CD14-positive monocyte (primary cell): ENCODE data around the gene SLC2A1. TPM values are rescaled to one million over a fixed set of nuclear protein-coding genes. Genes with fewer than 3 reads are reported as not detected.

ENCODE experiments used
- DNase-seq, 3 donors: peaks; one replicate each; pipeline ENCODE4 v3.0.0-alpha.2; 2011 to 2022
- H2AFZ ChIP-seq: 2 replicates; pipeline ENCODE4 v1.6.0; 2012; ENCODE audit warnings: mild to moderate bottlenecking, low read depth, low read length, inconsistent platforms; ENCODE audit not compliant: insufficient read depth, poor library complexity, severe bottlenecking
- H3K27ac ChIP-seq, 2 donors: 1 replicate in 1 of 2; 2 replicates in 1 of 2; pipeline ENCODE4 v1.5.1; 2012 to 2013; ENCODE audit warnings: low read length in 2 of 2, control low read depth in 1 of 2, inconsistent platforms in 1 of 2, low read depth in 1 of 2, mild to moderate bottlenecking in 1 of 2
- H3K27me3 ChIP-seq, 2 donors: one replicate each; pipeline versions ENCODE4 v1.6.0 to v1.6.1; 2011 to 2013; ENCODE audit warnings: low read length in 2 of 2; ENCODE audit not compliant: control insufficient read depth in 2 of 2, insufficient read depth in 2 of 2
- H3K36me3 ChIP-seq, 2 donors: replicated peaks in 1 of 2; 1 replicate in 1 of 2; 2 replicates in 1 of 2; pipeline versions ENCODE4 v1.5.1 to v1.6.1; 2012 to 2013; ENCODE audit warnings: low read length in 2 of 2, control low read depth in 1 of 2, inconsistent platforms in 1 of 2, mild to moderate bottlenecking in 1 of 2; ENCODE audit not compliant: insufficient read depth in 2 of 2, control insufficient read depth in 1 of 2
- H3K4me1 ChIP-seq, 2 donors: 1 replicate in 1 of 2; 2 replicates in 1 of 2; pipeline versions ENCODE4 v1.5.1 to v1.6.1; 2012 to 2013; ENCODE audit warnings: low read length in 2 of 2, control low read depth in 1 of 2, inconsistent platforms in 1 of 2, mild to moderate bottlenecking in 1 of 2, moderate library complexity in 1 of 2; ENCODE audit not compliant: insufficient read depth in 2 of 2, control insufficient read depth in 1 of 2
- H3K4me2 ChIP-seq: replicated peaks from 2 replicates; pipeline ENCODE3; 2012; ENCODE audit warnings: low read length, moderate library complexity, mild to moderate bottlenecking; ENCODE audit not compliant: poor library complexity, severe bottlenecking; ENCODE audit errors: extremely low read depth
- H3K4me3 ChIP-seq, 3 experiments: fragments of 200-600 bp in 1 of 3; sonication (generic) in 1 of 3; replicated peaks in 1 of 3; 1 replicate in 2 of 3; 2 replicates in 1 of 3; pipeline ENCODE4 v1.5.1; 2011 to 2013; ENCODE audit warnings: low read length in 3 of 3, mild to moderate bottlenecking in 3 of 3, control low read depth in 2 of 3, low read depth in 2 of 3, inconsistent platforms in 1 of 3, moderate library complexity in 1 of 3
- H3K79me2 ChIP-seq: 2 replicates; pipeline ENCODE4 v1.6.0; 2012; ENCODE audit warnings: mild to moderate bottlenecking, control low read depth, inconsistent platforms, low read length, moderate library complexity; ENCODE audit not compliant: insufficient read depth
- H3K9ac ChIP-seq: 2 replicates; pipeline ENCODE4 v1.6.0; 2017; ENCODE audit warnings: low read length, mild to moderate bottlenecking; ENCODE audit not compliant: insufficient read depth, poor library complexity, severe bottlenecking
- H3K9me3 ChIP-seq, 2 donors: replicated peaks in 1 of 2; 1 replicate in 1 of 2; 2 replicates in 1 of 2; pipeline versions ENCODE4 v1.5.1 to v1.6.1; 2012 to 2013; ENCODE audit warnings: low read length in 2 of 2, control low read depth in 1 of 2; ENCODE audit not compliant: control insufficient read depth in 1 of 2, insufficient read depth in 1 of 2
- H4K20me1 ChIP-seq: 2 replicates; pipeline ENCODE4 v1.6.0; 2012; ENCODE audit warnings: mild to moderate bottlenecking, low read length, control low read depth, moderate library complexity; ENCODE audit not compliant: insufficient read depth
- H3K27ac Mint-ChIP-seq, 7 donors: one replicate each; pipeline ENCODE4 v1.8.0; 2020; ENCODE audit warnings: mild to moderate bottlenecking in 7 of 7, mixed read lengths in 7 of 7, moderate library complexity in 6 of 7, inconsistent platforms in 2 of 7
- H3K27me3 Mint-ChIP-seq, 3 donors: one replicate each; pipeline ENCODE4 v1.8.0; 2021 to 2022; ENCODE audit warnings: low read depth in 3 of 3, mild to moderate bottlenecking in 3 of 3, mixed read lengths in 3 of 3, moderate library complexity in 3 of 3, inconsistent platforms in 1 of 3
- H3K36me3 Mint-ChIP-seq, 2 donors: one replicate each; pipeline ENCODE4 v1.8.0; 2020; ENCODE audit warnings: mixed read lengths in 2 of 2, inconsistent platforms in 1 of 2, mild to moderate bottlenecking in 1 of 2
- H3K4me1 Mint-ChIP-seq: one replicate; pipeline ENCODE4 v1.8.0; 2020; ENCODE audit warnings: mild to moderate bottlenecking, mixed read lengths
- H3K4me3 Mint-ChIP-seq, 2 donors: one replicate each; pipeline ENCODE4 v1.8.0; 2020; ENCODE audit warnings: mild to moderate bottlenecking in 2 of 2, mixed read lengths in 2 of 2, moderate library complexity in 1 of 2
- H3K9me3 Mint-ChIP-seq, 7 donors: one replicate each; pipeline ENCODE4 v1.8.0; 2020 to 2022; ENCODE audit warnings: mixed read lengths in 7 of 7, mild to moderate bottlenecking in 6 of 7, moderate library complexity in 6 of 7, inconsistent platforms in 2 of 7
- CTCF ChIP-seq: fragments of 200-600 bp; IDR thresholded peaks from one replicate; pipeline ENCODE4 v1.8.0; 2022; ENCODE audit warnings: antibody characterized with exemption, mild to moderate bottlenecking
- WGBS: methylation state at CpG from one replicate; pipeline ENCODE4 v1.1.5; 2013; ENCODE audit warnings: missing lambda C conversion rate; ENCODE audit not compliant: insufficient coverage; 5-methylcytosine and 5-hydroxymethylcytosine counted together
- intact Hi-C, 2 donors: fragments of 100-400 bp; cut with micrococcal nuclease; formaldehyde crosslinking; loops; one replicate each; pipeline versions ENCODE4 v1.15.0 to v1.15.1; 2023
- polyA plus RNA-seq, 3 donors: library from polyadenylated mRNA; depleted of rRNA in 1 of 3; unstranded in 2 of 3; stranded (reverse) in 1 of 3; fragments of 300-500 nt in 2 of 3; fragments of >200 nt in 1 of 3; fragmentation: Illumina TruSeq in 2 of 3; gene quantifications; 1 replicate in 2 of 3; 2 replicates in 1 of 3; pipeline ENCODE4 v1.2.3, GENCODE V29; 2012 to 2021

SLC2A1 gene
- polyA plus RNA-seq, 3 donors: 0.56 to 5.0 (median 0.71) TPM

DNA sequence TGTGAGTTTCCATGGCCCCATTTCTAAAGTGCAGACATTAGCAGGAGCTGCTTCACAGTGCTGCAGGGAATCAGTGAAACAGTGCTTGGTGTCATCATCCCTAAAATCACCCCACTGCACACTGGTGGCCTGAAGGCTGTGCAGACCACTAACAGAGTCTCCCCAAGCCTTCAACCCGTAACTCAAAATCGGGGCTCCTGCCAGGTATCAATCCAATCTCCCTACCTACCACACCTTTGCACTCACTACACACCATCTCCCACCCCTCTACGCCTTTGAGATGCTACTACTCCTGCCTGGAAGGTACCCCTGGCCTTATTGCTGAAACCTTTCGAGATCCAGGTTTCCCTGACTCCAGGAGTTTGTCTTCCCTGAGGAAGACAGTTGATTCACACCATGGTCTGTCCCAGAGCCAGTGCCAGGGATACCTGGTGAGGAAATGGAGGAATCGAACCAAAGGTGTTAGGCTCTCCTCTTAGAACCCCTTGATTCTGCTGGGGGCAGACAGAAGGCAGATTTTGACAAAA lies 25.5 kb downstream of the SLC2A1 start:
- Histone ChIP-seq H3K79me2 (no peaks in the 10 kb centered on the region), H4K20me1 (no peaks in the 10 kb centered on the region), H3K4me1 (peaks cover 67 to 77% of the 10 kb centered on the region in 2 donors), H3K4me2 (no peak overlapping the region), H3K4me3 (no peak overlapping the region), H3K9ac (no peak overlapping the region), H2AFZ (peak overlapping the region; percentile 68), H3K9me3 (no peaks in the 10 kb centered on the region), H3K27me3 (no peaks in the 10 kb centered on the region), H3K27ac (peak overlapping the region; percentile 88 to 94), H3K36me3 (peaks cover 0 to 7% of the 10 kb centered on the region in 2 donors)
- Mint-ChIP-seq H3K36me3 (peaks cover 13 to 28% of the 10 kb centered on the region in 2 donors), H3K4me3 (no peak overlapping the region), H3K27ac (peak overlapping the region; percentile 13 to 98 (median 96)), H3K27me3 (peaks cover 2 to 6% (median 5%) of the 10 kb centered on the region in 3 donors), H3K9me3 (no peaks in the 10 kb centered on the region), H3K4me1 (peaks cover 76% of the 10 kb centered on the region)
- WGBS: 100% methylated on average over 5 of the region's 5 CpGs
- TF ChIP-seq CTCF: no peak
- intact Hi-C loops: no loop called here
- DNase-seq: no peak

- peaks cover 18 to 32% of the 10 kb centered on the region in 2 donors for H3K36me3 Mint-ChIP-seq
- intact Hi-C loops: no loop called here
- peak overlapping the region; percentile 66 for H3K9ac ChIP-seq
These were observed 26.2 kb downstream of the SLC2A1 start for GRCh38 chr1:42932442-42932941.

More at GRCh38 chr1:42932442-42932941, 26.2 kb downstream of the SLC2A1 start:
- H2AFZ ChIP-seq: peak overlapping the region; percentile 68
- Mint-ChIP-seq H3K4me3 (peak overlapping the region in 1 of 2 donors; percentile 75), H3K4me1 (peaks cover 69% of the 10 kb centered on the region), H3K27me3 (peaks cover 2 to 6% (median 5%) of the 10 kb centered on the region in 3 donors), H3K27ac (peak overlapping the region; percentile 92 to 98 (median 96)), H3K9me3 (no peaks in the 10 kb centered on the region)
- H3K9me3 ChIP-seq: no peaks in the 10 kb centered on the region
- peaks cover 61 to 70% of the 10 kb centered on the region in 2 donors for H3K4me1 ChIP-seq
- WGBS: 70% methylated on average over 5 of the region's 5 CpGs
- peak overlapping the region in 1 of 3 experiments; percentile 31 for H3K4me3 ChIP-seq
- H3K4me2 ChIP-seq: peak overlapping the region; percentile 29
- no peaks in the 10 kb centered on the region for H4K20me1 ChIP-seq
- no peak for TF ChIP-seq CTCF
- no peak for DNase-seq
- peak overlapping the region; percentile 88 to 94 for H3K27ac ChIP-seq
- H3K27me3 ChIP-seq: no peaks in the 10 kb centered on the region
- H3K79me2 ChIP-seq: no peaks in the 10 kb centered on the region
- peaks cover 0 to 8% of the 10 kb centered on the region in 2 donors for H3K36me3 ChIP-seq
